H1 (cell line): ENCODE data around the gene CD300LG. TPM values are rescaled to one million over a fixed set of nuclear protein-coding genes. Genes with fewer than 3 reads are reported as not detected.

Experiments used
- HDAC6 ChIP-seq: IDR thresholded peaks from one replicate; pipeline ENCODE4 v1.7.1; 2012; ENCODE audit warnings: low read depth, mild to moderate bottlenecking, inconsistent platforms, low read length, moderate library complexity
- JUND ChIP-seq: IDR thresholded peaks from 2 replicates; pipeline ENCODE4 v1.6.1; 2011; ENCODE audit warnings: mild to moderate bottlenecking, improper control_type of control experiment, low read length
- MAX ChIP-seq: IDR thresholded peaks from 2 replicates; pipeline ENCODE4 v1.6.1; 2012; ENCODE audit warnings: inconsistent platforms
- SP2 ChIP-seq: IDR thresholded peaks from 2 replicates; pipeline ENCODE4 v1.6.1; 2012; ENCODE audit warnings: mild to moderate bottlenecking, low read length, inconsistent platforms
- TBP ChIP-seq: IDR thresholded peaks from 2 replicates; pipeline ENCODE4 v1.6.1; 2011; ENCODE audit warnings: low read depth, low read length, improper control_type of control experiment
- polyA plus RNA-seq, 7 experiments: library from polyadenylated mRNA; depleted of rRNA in 3 of 7; stranded (reverse) in 5 of 7; unstranded in 2 of 7; fragments of >200 nt in 5 of 7; fragments of 200-250 nt in 2 of 7; gene quantifications; 1 replicate in 5 of 7; 2 replicates in 1 of 7; 4 replicates in 1 of 7; pipeline versions ENCODE4 v1.2.1 to v1.2.3, GENCODE V29; 2011 to 2013; ENCODE audit warnings: missing spikeins in 2 of 7, mixed read lengths in 2 of 7
- total RNA-seq: library from RNA; stranded (reverse); fragmentation: NEBNext Ultra II Directional; extraction: Animal tissue kit (Norgen Biotek cat#: 25700); gene quantifications from 2 replicates; pipeline ENCODE4 v1.2.1, GENCODE V29; 2021

Gene CD300LG
- total and polyA plus RNA-seq, 2 of the 8 experiments (the other 6 are each of a cell fraction or from before 2014, with no cell fraction given) = 0.06 TPM; not detected in 1

- TF ChIP-seq SP2 (no peak), TBP (no peak), MAX (no peak), JUND (no peak), HDAC6 (no peak)
Measured at GRCh38 chr17:43848601-43849000, 1.6 kb downstream of the CD300LG start (continued).
